Measurements from ENCODE around the gene GAL3ST1. TPM values are rescaled to one million over a fixed set of nuclear protein-coding genes. Genes with fewer than 3 reads are reported as not detected.
"Not testable (repeated sequence)": the region's sequence is repeated elsewhere in the genome, so short reads cannot be mapped to it uniquely, and the experiment has no call there.

Gene GAL3ST1, protein sequence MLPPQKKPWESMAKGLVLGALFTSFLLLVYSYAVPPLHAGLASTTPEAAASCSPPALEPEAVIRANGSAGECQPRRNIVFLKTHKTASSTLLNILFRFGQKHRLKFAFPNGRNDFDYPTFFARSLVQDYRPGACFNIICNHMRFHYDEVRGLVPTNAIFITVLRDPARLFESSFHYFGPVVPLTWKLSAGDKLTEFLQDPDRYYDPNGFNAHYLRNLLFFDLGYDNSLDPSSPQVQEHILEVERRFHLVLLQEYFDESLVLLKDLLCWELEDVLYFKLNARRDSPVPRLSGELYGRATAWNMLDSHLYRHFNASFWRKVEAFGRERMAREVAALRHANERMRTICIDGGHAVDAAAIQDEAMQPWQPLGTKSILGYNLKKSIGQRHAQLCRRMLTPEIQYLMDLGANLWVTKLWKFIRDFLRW
- total RNA-seq (2014; rRNA removed; shearing (Covaris generic)), result 0.38 TPM in 1 of 2 replicates, not detected in the other

DNA sequence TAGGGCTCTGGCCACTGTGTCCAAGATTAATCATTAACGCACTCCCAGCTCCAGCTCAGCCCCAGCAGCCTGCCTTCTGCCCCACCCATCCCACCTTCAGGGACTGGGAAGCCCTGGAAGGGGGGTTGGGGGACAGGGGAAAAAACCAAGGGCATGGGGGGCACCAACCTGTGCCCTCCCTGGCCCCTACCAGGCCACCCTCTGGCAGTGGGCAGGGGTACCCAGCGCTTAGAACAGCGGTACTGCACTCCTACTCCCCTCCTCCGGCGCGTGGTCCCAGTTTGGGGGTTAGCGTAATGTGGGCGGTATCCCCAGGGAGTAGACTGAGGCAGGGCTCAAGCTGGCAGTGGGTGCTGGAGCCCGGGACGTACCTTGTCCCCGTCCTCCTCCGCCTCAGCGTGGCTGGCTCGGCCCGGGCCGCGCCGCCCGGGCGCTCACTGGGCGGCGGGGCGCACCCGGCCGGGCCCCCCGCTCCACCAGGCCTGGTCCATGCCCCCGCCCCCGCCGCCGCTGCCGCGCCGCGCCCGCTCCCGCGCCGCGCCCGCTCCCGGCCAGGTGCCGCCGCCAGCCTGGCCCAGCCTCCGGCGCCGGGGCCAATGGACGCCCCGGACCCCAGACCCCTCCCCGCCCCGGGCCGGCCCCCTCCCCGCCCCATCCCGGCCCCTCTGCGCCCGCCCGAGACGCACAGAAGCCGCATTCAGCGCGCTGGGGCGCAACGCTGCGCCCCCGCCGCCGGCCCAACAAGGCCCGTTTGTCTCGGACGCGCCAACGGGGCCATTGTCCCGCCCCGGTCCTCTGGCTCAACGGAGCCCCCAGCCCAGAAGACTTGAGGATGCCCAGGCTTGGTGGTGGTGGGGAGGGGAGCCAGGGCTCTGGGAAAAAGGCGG lies at the start of gene GAL3ST1:
Gene GAL3ST1 (minus strand): TSS at position 571 of the 887 bp plus-strand sequence. CDS start 17,273 bp downstream, outside the sequence.
- DNase-seq (ENCODE audit: low spot score), result no peak

DNA sequence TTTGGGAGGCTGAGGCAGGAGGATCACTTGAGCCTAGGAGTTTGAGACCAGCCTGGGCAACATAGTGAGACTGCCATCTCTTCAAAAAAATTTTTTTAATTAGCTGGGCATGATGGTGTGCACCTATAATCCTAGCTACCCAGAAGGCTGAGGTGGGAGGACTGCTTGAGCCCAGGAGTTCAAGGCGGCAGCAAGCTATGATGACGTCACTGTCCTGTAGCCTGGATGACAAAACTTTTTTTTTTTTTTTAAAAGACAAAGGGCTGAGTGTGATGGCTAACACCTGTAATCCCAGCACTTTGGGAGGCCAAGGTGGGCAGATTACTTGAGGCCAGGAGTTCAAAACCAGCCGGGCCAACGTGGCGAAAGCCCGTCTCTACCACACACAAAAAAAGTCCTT lies 45.4 kb upstream of the GAL3ST1 start:
- not testable (repeated sequence) for DNase-seq (ENCODE audit: low spot score)

DNA sequence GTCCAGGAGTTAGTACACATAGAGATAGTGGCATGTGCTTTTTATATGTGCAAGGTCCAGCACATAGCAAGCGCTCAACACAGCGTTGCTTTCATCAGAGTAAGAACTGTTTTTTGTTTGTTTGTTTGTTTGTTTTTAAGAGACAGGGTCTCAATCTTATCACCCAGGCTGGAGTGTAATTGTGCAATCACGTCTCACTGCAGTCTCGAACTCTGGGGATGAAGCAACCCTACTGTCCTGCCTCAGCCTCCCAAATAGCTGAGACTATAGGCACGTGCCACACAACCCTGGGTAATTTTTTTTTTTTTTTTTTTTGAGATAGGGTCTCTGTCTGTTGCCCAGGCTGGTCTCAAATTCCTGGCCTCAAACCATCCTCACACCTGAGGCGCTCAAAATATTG lies 43.4 kb upstream of the GAL3ST1 start:
- DNase-seq (ENCODE audit: low spot score), result no peak

DNA sequence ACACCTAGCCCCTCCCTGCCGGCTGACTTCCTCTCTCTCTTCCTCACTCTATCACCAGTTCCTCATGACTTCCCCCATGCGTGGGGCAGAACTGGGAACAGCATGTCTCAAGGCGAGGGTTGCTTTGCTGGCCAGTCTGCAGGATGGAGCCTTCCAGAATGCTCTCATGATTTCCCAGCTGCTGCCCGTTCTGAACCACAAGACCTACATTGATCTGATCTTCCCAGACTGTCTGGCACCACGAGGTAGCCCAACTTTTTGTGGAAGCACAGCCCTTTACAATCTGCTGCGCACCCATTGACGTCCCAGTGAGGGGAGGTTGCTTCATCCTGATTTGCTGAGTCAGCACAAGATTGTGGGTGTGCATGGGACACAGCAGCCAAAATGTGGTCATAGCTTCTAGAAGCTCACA lies 41.1 kb upstream of the GAL3ST1 start:
- DNase-seq (ENCODE audit: low spot score), result no peak

DNA sequence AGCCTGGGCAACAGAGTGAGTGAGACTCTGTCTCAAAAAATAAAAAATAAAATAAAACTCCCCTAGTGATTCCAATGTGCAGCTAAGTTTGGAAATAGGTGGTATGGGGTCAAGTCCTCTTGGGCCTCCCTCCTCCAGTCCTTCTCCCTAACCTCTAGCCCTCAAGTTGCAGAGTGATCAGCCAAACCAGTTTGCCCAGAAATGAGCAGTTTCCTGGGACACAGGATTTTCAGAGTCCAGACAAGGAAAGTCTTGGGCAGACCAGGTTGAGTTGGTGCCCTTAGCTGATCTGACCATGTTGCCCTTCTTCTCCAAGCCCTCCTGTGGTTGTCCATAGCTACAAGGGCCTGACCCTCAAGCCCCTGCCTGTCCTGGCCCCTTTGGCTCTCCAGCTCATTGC lies 40.4 kb upstream of the GAL3ST1 start:
- no peak for DNase-seq (ENCODE audit: low spot score)

DNA sequence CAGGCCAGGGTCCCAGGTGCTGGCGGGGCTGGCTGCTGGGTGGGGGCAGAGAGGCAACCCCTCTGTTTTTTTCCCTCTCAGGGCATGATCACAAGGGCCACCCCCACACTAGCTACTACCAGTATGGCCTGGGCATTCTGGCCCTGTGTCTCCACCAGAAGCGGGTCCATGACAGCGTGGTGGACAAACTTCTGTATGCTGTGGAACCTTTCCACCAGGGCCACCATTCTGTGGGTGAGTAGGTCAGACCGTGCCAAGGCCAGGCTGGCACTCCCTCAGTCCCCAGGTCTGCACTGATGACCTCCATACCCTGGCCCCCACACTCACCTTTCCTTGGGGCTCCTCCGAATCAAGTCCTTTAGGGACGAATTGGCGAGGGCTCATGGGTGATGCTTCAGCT lies 39.8 kb upstream of the GAL3ST1 start:
- DNase-seq (ENCODE audit: low spot score), result no peak

DNA sequence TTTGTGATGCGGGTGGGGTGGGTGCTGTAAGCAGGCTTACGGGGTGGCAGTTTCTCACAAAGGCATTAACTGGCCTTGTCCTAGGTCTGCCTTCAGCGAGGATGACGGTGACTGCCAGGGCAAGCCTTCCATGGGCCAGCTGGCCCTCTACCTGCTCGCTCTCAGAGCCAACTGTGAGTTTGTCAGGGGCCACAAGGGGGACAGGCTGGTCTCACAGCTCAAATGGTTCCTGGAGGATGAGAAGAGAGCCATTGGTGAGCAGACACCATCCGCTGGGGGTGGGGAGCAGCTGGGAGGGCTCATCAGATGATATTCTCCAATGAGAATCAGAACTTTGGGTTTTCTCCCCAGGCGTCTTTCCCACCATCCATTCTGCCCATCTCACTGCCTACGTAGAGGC lies 38.3 kb upstream of the GAL3ST1 start:
- DNase-seq (ENCODE audit: low spot score), result no peak

DNA sequence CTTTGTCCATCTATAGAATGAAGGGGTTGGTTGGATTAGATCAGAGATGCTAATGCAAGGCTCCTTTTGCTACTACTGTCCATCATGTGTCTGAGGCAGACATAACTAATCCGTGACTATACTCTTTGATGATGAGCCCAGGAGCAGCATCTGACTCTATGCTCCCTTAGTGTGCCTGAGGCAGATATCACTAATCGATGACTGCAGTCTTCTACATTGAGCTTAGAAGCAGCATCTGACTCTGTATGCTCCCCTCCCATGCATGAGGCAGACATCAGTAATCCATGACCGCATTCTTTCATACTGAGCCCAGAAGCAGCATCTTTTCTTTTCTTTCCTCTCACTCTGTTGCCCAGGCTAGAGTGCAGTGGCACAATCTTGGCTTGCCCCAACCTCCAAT lies 36.7 kb upstream of the GAL3ST1 start:
- no peak for DNase-seq (ENCODE audit: low spot score)

DNA sequence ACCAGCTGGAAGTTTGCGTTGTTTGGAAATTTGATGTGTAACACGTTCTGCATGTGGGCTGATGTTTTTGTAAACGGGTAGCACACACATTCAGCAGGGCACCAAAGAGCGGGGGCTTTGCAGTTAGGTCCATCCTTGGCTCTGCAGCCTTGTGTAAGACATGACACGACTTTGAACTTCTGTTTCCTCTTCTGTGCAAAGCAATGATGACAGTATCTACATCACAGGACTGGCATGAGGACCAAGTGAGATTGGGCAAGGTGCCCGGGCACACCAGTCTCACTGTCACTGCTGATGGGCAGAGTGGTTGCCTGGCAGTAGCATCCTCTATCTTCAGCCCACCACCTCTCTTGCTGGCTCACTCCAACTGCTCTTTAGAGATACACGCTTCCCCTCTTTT lies 35.8 kb upstream of the GAL3ST1 start:
- DNase-seq (ENCODE audit: low spot score), result no peak

DNA sequence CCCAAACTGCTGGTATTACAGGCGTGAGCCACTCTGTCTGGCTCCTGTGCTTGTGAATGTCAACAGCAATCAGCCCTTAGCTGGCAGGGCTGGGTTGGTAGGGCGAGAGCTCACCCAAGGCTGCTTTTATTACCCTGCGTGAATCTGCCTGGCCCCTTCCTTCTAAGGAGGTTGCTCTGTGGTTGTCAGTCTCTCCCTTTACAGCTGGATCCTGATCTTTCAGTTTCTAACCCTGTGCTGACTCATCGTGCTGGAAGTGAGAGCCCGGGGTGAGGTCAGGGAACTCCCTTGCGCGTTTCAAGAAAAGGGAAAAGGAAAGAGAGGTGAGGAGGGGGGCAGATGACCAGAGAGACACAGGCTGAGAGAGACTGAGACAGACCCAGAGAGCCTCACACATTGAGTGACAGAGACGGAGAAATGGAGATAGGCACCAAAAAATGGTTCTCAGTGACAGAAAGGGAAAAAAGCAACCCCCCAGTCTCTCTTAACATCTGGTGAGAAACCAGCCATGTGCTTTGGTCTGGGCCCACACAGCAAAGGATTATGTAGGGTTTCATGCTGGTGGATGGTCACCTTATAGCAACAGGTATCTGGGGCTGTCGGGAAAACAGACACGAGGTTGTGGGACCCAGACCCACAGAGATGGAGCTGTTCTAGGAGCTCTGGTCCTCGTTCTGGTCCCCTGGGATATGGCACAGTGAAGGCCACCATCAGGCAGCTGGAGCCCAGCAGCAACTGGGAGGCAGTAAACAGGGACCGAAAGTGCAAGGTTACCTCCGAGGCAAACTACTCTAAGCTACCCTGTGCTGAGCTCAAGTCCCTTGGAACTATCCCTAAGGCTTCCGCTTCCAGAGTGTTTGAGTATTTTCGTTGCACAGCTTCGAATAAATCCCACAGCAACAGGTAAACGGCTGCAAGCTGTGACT lies 35.1 kb upstream of the GAL3ST1 start:
- peak; percentile 76 for DNase-seq (ENCODE audit: low spot score)

DNA sequence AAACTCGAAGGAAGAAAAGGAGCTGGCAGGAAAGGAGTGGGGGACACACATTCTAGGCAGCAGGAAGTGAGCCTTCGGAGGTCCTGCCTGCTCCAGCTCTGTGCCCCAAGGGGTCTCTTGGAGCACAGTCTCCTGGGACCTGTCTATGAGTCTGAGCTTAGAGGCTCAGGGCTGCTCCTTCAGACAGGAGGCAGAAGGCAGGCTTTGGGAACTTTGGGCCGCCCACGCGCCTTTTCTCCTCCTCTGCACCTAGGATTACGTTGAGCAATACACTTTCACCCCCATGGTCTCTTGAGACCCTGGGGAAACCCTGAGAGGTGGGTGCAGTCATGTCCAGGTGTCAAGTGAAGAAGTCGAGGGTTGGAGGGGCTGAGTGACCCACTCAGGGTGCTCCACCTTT lies 33.5 kb upstream of the GAL3ST1 start:
- no peak for DNase-seq (ENCODE audit: low spot score)

DNA sequence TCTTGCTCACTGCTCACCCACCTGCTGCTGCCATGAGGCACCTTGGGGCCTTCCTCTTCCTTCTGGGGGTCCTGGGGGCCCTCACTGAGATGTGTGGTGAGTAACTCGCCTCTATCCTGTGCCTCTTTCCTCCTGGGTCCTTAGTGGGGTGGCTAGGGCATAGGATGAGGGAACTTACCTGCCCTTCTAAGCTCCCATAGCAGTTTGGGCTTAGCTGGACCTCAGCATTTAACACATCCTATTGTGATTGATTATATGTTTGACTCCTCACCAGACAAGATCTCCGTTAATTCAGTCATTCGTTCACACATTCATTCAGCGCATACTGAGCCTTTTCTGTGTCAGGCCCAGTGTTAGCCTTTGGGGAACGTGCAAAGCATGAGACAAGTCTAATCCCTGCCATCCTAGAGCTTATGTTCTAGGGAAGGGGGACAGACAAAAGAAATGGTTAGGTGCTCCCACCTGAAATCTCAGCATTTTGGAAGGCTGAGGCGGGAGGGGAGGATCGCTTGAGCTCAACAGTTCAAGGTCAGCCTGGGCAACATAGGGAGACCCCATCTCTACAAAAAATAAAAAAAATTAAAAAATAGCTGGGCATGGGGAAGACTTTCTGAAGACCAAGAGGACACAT lies 33.0 kb upstream of the GAL3ST1 start:
- DNase-seq (ENCODE audit: low spot score), result no peak

DNA sequence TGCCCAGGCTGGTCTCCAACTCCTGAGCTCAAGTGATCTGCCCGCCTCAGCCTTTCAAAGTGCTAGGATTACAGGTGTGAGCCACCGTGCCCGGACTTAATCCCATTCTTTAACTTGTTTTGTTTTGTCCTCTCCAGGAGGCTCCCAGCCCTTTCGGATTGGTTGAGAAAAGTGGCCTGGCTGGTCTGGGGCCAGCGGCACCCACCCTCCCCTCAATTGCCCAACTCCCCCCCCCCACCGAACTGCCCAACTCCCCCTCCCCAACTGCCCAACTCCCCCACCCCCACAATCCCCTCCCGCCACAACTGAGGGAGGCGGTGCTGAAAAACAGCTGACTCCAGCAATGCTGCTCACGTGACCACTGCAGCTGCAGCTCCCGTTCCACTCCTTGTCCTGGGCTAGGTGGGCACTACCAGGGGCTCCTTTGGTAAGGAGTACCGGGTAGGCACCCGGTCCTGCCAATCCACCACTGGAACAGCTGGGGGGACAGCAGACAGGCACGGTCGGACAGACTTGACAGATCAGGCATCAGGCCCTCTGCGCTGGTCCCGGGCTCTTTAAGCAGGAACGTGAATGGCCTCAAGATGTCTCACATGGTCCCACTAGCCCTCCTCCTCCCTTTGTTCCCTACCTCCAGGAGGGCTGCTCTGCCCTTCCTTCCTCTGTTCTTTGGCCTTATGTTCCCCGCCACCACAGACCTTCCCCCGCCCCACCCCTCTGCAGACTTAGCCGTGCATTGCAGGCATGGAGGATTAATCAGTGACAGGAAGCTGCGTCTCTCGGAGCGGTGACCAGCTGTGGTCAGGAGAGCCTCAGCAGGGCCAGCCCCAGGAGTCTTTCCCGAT lies 32.2 kb upstream of the GAL3ST1 start, which contains the start of gene TCN2:
Gene TCN2 (plus strand): TSS at position 720 of the 845 bp plus-strand sequence. CDS start 158 bp downstream, outside the sequence.
- DNase-seq (ENCODE audit: low spot score), result peak; percentile 62

DNA sequence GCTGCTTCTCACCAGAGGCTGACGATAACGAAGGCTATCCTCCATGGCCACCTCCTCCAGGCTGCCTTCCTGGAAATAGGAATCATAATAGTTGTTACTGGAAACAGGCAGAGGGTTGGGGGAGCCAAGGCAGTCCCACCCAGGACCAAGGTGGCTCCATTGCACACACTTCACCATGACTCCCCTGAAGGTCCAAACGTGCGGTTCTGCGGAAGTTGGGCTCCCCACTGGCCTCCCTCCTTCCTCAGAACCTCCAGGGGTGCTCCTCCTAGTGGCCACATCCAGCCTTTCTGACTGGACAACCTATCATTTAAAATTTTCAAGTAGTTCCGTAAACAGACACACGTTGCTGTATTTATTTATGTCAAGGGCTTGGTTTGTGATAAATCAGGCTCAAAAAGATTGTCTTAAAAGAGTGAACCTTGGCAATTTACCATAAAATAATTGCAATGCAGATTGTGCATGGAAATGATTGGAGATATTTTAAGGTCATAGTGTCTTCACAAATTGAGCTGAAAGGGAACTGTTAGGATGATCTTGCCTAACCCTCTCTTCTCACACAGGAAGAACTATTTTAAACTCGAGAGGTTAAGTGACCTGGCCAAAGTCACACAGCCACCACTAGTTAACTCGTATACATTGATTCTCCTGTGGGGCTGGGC lies 31.1 kb upstream of the GAL3ST1 start:
- peak; percentile 26 for DNase-seq (ENCODE audit: low spot score)

DNA sequence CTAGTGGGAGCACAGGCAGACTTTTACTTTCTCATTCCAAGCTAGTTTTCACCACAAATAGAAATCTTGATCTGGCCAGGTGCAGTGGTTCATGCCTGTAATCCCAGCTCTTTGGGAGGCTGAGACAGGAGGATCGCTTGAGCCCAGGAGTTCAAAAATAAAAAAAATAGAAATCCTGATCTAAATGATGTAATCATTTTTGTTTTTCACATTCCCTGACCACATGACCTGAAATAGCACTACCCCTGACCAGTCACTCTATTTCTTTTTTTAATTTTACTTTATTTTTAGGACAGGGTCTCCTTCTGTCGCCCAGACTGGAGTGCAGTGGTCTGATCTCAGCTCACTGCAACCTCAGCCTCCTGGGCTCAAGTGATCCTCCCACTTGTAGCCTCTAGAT lies 30.3 kb upstream of the GAL3ST1 start:
- no peak for DNase-seq (ENCODE audit: low spot score)

DNA sequence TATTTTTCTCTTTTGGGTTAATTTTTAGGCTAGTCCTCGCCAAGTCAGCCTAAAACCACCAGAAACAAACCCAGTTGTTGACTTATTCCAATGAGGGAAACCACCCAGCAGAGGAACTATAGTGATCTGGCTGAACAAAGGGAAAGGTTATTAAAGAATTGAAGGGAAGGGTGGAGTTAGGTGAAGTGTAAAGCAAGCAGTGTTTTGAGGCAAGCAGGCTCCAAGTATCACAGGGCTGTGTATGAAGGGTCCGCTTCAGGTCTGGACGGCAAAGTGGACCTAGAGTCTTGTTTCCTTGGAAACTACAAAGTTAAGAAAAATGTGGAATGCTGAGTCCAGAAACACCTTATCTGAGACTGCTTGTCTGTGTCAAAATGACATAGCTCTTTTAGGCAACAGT lies 29.3 kb upstream of the GAL3ST1 start:
- no peak for DNase-seq (ENCODE audit: low spot score)

DNA sequence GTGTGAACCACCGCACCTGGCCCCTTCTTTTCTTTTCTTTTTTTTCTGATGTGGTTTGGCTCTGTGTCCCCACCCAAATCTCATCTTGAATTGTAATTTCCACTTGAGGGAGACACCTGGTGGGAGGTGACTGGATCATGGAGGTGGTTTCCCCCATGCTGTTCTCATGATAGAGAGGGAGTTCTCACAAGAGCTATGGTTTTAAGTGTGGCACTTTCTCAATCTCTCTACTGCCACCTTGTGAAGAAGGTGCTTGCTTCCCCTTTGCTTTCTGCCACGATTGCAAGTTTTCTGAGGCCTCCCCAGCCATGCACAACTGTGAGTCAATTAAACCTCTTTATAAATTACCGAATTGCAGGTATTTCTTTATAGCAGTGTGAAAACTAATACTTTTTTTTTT lies 27.6 kb upstream of the GAL3ST1 start:
- DNase-seq (ENCODE audit: low spot score), result peak; percentile 21

DNA sequence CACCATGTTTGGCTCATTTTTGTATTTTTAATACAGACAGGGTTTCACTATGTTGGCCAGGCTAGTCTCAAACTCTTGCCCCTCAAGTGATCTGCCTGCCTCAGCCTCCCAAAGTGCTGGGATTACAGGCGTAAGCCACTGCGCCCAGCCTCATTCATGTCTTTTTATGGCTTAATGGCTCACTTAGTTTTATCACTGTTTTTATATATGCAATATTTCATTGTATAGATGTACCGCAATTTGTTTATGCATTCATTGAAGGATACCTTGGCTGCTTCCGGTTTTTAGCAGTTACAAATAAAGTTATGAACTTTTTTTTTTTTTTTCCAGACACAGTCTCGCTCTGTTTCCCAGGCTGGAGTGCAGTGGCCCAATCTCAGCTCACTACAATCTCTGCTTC lies 27.0 kb upstream of the GAL3ST1 start:
- DNase-seq (ENCODE audit: low spot score), result no peak

DNA sequence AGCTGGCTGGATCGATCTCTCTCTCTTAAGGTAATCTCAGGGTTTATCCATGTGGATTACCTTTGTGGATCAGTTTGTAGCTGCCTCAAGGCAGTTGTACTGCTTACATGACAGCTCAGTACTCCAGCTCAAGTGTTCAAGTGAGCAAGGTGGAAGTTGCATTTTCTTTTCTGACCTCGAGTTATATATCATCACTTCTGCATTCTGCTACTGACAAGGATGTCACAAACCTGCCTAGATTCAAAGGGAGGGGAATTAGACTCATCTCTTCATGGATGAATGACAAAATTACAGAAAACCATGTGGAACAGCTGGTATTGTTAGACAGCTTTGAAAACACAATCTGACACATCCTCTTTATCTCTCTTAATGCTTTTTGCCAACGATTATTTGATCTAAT lies 26.5 kb upstream of the GAL3ST1 start:
- DNase-seq (ENCODE audit: low spot score), result no peak

DNA sequence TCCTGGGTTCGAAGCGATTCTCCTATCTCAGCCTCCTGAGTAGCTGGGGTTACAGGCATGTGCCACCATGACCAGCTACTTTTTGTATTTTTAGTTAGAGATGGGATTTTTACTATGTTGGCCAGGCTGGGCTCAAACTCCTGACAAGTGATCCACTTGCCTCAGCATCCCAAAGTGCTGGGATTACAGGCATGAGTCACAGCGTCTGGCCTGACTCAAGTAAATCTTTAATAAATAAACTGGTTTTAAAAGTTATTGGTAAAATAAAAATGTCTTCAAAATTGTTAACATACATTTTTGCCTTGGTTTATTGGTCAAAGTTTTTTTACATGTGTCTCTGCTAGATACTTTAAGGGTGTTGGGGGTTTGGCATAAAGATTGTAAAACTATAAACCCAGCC lies 24.5 kb upstream of the GAL3ST1 start:
- no peak for DNase-seq (ENCODE audit: low spot score)

Measured in A172 (cell line).